Left lung (tissue), 10 donors: ENCODE measurements around the gene ANGPTL2. TPM values are rescaled to one million over a fixed set of nuclear protein-coding genes. Genes with fewer than 3 reads are reported as not detected.

Experiments
- ATAC-seq: fragments of 200-7000 bp; cut with Tn5 transposase; one replicate; pipeline ENCODE4 v1.9.1; 2020; ENCODE audit warnings: moderate library complexity
- DNase-seq, 4 donors: peaks; one replicate each; pipeline ENCODE4 v3.0.0-alpha.2; 2013 to 2020
- H3K27ac ChIP-seq, 2 donors: fragments of 200-600 bp; sonication (generic) in 1 of 2; one replicate each; pipeline versions ENCODE4 v1.5.0 to v1.8.0; 2020 to 2021
- H3K27me3 ChIP-seq, 2 donors: fragments of 200-600 bp; sonication (generic) in 1 of 2; one replicate each; pipeline versions ENCODE4 v1.5.0 to v1.8.0; 2020 to 2021
- H3K36me3 ChIP-seq, 2 donors: fragments of 200-600 bp; sonication (generic) in 1 of 2; one replicate each; pipeline versions ENCODE4 v1.5.0 to v1.8.0; 2020 to 2021
- H3K4me1 ChIP-seq, 2 donors: fragments of 200-600 bp; one replicate each; pipeline ENCODE4 v1.8.0; 2021
- H3K4me3 ChIP-seq, 2 donors: fragments of 200-600 bp; sonication (generic) in 1 of 2; one replicate each; pipeline versions ENCODE4 v1.5.0 to v1.8.0; 2020 to 2021; ENCODE audit warnings: mild to moderate bottlenecking in 1 of 2
- H3K9me3 ChIP-seq, 2 donors: fragments of 200-600 bp; sonication (generic) in 1 of 2; one replicate each; pipeline versions ENCODE4 v1.5.0 to v1.8.0; 2020 to 2021
- intact Hi-C, 2 donors: fragments of 100-400 bp; cut with DNase I; formaldehyde crosslinking; loops; one replicate each; pipeline versions ENCODE4 v1.11.2 to v1.14.2; 2022
- polyA plus RNA-seq, 6 donors: library from polyadenylated mRNA; unstranded; fragments of 120-200 nt; gene quantifications; one replicate each; pipeline ENCODE4 v1.2.1, GENCODE V29; 2013; ENCODE audit not compliant: insufficient read length in 6 of 6
- total RNA-seq, 2 donors: library from RNA; stranded (reverse); fragmentation: NEBNext Ultra II Directional; extraction: Animal tissue kit (Norgen Biotek cat#: 25700); gene quantifications; one replicate each; pipeline ENCODE4 v1.2.1, GENCODE V29; 2021
- TF ChIP-seq, protein P1 (sequence below), 2 donors: fragments of 200-600 bp; sonication (generic) in 1 of 2; IDR thresholded peaks; one replicate each; pipeline versions ENCODE4 v1.5.0 to v1.8.0; 2021; ENCODE audit warnings: antibody characterized with exemption in 2 of 2
- donor health status: DM: no; HTN: yes; CAD: no.
- donor health status: DM: no; HTN: no; CAD: no.

The ANGPTL2 gene
- total and polyA plus RNA-seq, 8 donors = 22.7 to 34.7 (median 30.1) TPM

DNA sequence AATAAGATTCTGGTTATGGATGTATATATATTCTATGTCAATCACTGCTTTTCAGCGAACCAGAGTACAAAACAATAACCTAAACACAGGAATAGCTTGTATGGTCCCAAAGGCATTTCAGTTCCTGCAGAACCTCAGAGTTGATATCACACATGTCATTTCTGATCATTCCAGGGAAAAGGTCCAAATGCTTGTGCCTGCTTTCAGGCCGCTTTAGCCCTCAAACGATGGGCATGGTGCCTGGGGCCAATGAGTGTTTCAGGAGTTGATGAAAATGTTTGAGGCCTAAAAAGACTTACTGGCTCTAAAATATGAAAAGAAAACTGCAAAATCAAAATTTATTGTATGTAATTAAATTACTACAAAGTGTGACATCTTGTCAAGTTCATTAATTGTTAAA, 22.8 kb downstream of the ANGPTL2 start:
- peaks cover 0 to 10% of the 10 kb centered on the region in 2 donors for H3K4me1 ChIP-seq
- intact Hi-C loops = no loop called here
- no peaks in the 10 kb centered on the region for H3K27me3 ChIP-seq
- no peak for DNase-seq
- no peaks in the 10 kb centered on the region for H3K9me3 ChIP-seq
- no peak overlapping the region for H3K4me3 ChIP-seq
- TF ChIP-seq, protein P1, sequence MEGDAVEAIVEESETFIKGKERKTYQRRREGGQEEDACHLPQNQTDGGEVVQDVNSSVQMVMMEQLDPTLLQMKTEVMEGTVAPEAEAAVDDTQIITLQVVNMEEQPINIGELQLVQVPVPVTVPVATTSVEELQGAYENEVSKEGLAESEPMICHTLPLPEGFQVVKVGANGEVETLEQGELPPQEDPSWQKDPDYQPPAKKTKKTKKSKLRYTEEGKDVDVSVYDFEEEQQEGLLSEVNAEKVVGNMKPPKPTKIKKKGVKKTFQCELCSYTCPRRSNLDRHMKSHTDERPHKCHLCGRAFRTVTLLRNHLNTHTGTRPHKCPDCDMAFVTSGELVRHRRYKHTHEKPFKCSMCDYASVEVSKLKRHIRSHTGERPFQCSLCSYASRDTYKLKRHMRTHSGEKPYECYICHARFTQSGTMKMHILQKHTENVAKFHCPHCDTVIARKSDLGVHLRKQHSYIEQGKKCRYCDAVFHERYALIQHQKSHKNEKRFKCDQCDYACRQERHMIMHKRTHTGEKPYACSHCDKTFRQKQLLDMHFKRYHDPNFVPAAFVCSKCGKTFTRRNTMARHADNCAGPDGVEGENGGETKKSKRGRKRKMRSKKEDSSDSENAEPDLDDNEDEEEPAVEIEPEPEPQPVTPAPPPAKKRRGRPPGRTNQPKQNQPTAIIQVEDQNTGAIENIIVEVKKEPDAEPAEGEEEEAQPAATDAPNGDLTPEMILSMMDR (IDR thresholded peaks at IDR 0.05) = no peak
- H3K27ac ChIP-seq = no peak overlapping the region
- no peak for ATAC-seq
- no peaks in the 10 kb centered on the region for H3K36me3 ChIP-seq

DNA sequence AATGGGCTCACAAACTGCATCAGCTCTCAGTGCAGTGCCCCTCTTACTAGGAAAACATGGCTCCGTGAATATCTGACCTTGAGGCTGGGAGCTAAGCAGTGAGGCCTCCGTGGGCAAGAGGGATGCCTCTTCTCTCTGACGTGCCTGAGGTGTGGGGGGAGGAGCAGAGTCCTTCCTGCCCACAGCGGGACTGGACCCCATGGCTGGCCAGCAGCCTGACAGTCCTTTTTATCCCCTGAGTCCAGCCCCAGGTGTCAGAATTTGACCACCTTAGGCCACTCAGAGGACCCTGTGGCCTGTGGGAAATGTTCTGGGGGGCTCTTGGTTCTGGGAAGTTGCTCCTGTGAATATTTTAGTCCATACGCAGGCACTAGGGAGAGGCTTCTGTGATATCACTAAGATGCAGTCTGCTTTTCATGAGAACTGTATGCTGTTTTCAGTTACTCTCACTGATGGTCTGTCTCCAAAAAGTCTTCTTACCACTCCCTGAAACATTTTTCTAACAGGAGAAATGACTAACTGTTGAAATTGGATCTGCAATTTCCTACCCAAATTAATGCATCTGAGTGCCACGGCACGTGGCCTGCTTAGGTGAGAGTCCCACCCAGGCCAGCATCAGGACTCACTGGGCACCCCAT, 23.4 kb downstream of the ANGPTL2 start:
- TF ChIP-seq, protein P1 (IDR thresholded peaks at IDR 0.05) = no peak
- H3K4me3 ChIP-seq = no peak overlapping the region
- intact Hi-C loops = no loop called here
- no peaks in the 10 kb centered on the region for H3K27me3 ChIP-seq
- no peaks in the 10 kb centered on the region for H3K36me3 ChIP-seq
- peaks cover 0 to 6% of the 10 kb centered on the region in 2 donors for H3K4me1 ChIP-seq
- H3K9me3 ChIP-seq = no peaks in the 10 kb centered on the region
- no peak for ATAC-seq
- DNase-seq = no peak
- H3K27ac ChIP-seq = no peak overlapping the region

DNA sequence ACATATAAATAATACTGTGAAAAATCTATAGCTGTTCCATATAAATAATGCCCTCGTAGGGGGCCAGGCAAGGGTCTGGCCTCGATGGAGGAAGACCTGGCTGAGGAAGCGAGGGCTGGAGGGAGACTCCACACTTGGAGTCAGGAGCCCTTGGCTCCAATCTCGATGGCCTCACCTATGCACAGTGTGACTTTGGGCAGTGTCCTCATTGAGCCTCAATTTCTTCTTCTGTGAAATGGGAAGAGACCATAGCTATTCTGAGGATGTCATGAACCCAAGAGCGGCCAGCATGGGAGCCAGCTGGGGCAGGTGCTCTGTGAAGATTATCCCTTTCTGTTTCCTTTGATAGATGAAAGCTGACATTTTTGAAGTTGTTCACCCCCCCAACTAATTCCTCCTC, 24.8 kb downstream of the ANGPTL2 start:
- TF ChIP-seq, protein P1 (IDR thresholded peaks at IDR 0.05) = no peak
- Histone ChIP-seq H3K4me1 (no peaks in the 10 kb centered on the region), H3K27me3 (no peaks in the 10 kb centered on the region), H3K4me3 (no peak overlapping the region), H3K9me3 (no peaks in the 10 kb centered on the region), H3K27ac (no peak overlapping the region), H3K36me3 (no peaks in the 10 kb centered on the region)
- DNase-seq (no peak), ATAC-seq (no peak)
- intact Hi-C loops = no loop called here

DNA sequence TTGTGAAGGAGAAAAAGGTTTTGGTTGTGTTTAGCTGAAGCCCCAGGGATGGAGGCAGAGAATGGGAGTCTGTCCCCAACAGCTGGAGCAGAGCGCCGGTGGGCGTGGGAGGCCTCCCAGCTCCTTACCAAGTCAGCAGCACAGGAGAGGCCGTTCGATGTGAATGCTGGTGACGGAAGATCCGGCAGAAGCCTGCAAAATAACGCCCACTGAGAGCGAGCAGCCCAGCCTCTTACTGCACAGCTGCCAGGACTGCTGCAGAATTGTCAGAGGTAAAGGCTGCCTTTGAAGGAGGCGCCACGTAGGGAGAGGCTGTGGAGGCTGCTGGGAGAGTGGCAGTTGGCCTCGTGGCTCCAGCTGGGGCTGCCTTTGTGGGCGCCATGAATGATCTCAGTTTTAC, 26.2 kb downstream of the ANGPTL2 start:
- intact Hi-C loops = no loop called here
- Histone ChIP-seq H3K27ac (no peak overlapping the region), H3K4me1 (no peaks in the 10 kb centered on the region), H3K36me3 (peaks cover 0 to 7% of the 10 kb centered on the region in 2 donors), H3K9me3 (no peaks in the 10 kb centered on the region), H3K4me3 (no peak overlapping the region), H3K27me3 (no peaks in the 10 kb centered on the region)
- DNase-seq (no peak), ATAC-seq (no peak)
- TF ChIP-seq, protein P1 (IDR thresholded peaks at IDR 0.05) = no peak

DNA sequence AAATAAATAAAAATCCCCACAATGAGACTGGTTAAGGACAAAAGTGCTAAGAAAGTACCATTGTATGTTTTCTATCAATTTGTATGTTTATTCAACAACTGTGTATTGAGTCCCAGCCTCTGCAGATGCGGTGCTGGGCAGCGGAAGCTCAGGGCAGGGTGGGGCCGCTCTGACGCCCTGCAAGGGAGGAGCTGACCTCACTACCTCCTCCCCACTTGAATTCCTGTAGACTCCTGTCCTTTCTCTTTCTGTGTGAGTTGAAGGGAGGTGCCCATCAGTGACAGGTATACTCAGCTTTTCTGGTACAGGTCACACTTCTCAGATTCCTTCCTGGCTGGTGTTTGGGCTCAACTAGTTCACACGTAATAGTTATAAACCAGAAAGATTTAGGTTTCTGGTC, 27.0 kb downstream of the ANGPTL2 start:
- H3K27ac ChIP-seq = no peak overlapping the region
- TF ChIP-seq, protein P1 (IDR thresholded peaks at IDR 0.05) = no peak
- intact Hi-C loops = no loop called here
- H3K9me3 ChIP-seq = no peaks in the 10 kb centered on the region
- no peaks in the 10 kb centered on the region for H3K27me3 ChIP-seq
- H3K4me1 ChIP-seq = no peaks in the 10 kb centered on the region
- H3K36me3 ChIP-seq = peaks cover 0 to 7% of the 10 kb centered on the region in 2 donors
- DNase-seq (no peak), ATAC-seq (no peak)
- H3K4me3 ChIP-seq = no peak overlapping the region
